Trophoblast cell (in vitro differentiated cells and primary cell): Measurements from ENCODE around the gene HOXA1.

Experiments
- DNase-seq, 2 donors: peaks; one replicate each; pipeline ENCODE4 v3.0.0-alpha.2; 2016
- H2AFZ ChIP-seq: 2 replicates; pipeline ENCODE4 v1.6.1; 2013; ENCODE audit warnings: low read length, moderate library complexity, mild to moderate bottlenecking; ENCODE audit not compliant: insufficient read depth, poor library complexity
- H2AK5ac ChIP-seq: 2 replicates; pipeline ENCODE4 v1.6.1; 2013; ENCODE audit warnings: mild to moderate bottlenecking, low read length
- H2BK120ac ChIP-seq: 2 replicates; pipeline ENCODE4 v1.6.1; 2013; ENCODE audit warnings: low read length, mild to moderate bottlenecking, moderate library complexity; ENCODE audit not compliant: insufficient read depth, poor library complexity
- H2BK12ac ChIP-seq: 2 replicates; pipeline ENCODE4 v1.6.1; 2013; ENCODE audit warnings: mild to moderate bottlenecking, low read length, moderate library complexity
- H2BK5ac ChIP-seq: 2 replicates; pipeline ENCODE4 v1.6.1; 2013; ENCODE audit warnings: low read length, low read depth, moderate library complexity, mild to moderate bottlenecking; ENCODE audit not compliant: poor library complexity
- H3K14ac ChIP-seq: 2 replicates; pipeline ENCODE4 v1.6.1; 2013; ENCODE audit warnings: mild to moderate bottlenecking, low read length
- H3K18ac ChIP-seq: 2 replicates; pipeline ENCODE4 v1.6.1; 2013; ENCODE audit warnings: mild to moderate bottlenecking, low read length
- H3K23ac ChIP-seq: 2 replicates; pipeline ENCODE4 v1.6.1; 2013; ENCODE audit warnings: low read length
- H3K27ac ChIP-seq: 2 replicates; pipeline ENCODE4 v1.5.1; 2013; ENCODE audit warnings: low read depth, mild to moderate bottlenecking, inconsistent platforms, low read length, moderate library complexity
- H3K27me3 ChIP-seq: 2 replicates; pipeline ENCODE4 v1.6.1; 2013; ENCODE audit warnings: inconsistent platforms, mild to moderate bottlenecking, low read length, moderate library complexity; ENCODE audit not compliant: insufficient read depth
- H3K36me3 ChIP-seq, 2 experiments: 1 replicate in 1 of 2; 2 replicates in 1 of 2; pipeline ENCODE4 v1.6.1; 2013; ENCODE audit warnings: low read length in 2 of 2, mild to moderate bottlenecking in 2 of 2, moderate library complexity in 1 of 2; ENCODE audit not compliant: insufficient read depth in 2 of 2, control insufficient read depth in 1 of 2
- H3K4ac ChIP-seq: 2 replicates; pipeline ENCODE4 v1.6.1; 2013; ENCODE audit warnings: low read depth, mild to moderate bottlenecking, low read length, moderate library complexity
- H3K4me1 ChIP-seq, 2 experiments: 1 replicate in 1 of 2; 2 replicates in 1 of 2; pipeline ENCODE4 v1.6.1; 2013; ENCODE audit warnings: low read length in 2 of 2, mild to moderate bottlenecking in 2 of 2, moderate library complexity in 1 of 2; ENCODE audit not compliant: insufficient read depth in 2 of 2, control insufficient read depth in 1 of 2
- H3K4me2 ChIP-seq: 2 replicates; pipeline ENCODE4 v1.6.1; 2013; ENCODE audit warnings: inconsistent platforms, mild to moderate bottlenecking, low read length, moderate library complexity
- H3K4me3 ChIP-seq: 2 replicates; pipeline ENCODE4 v1.5.1; 2013; ENCODE audit warnings: mild to moderate bottlenecking, low read depth, low read length, inconsistent platforms
- H3K79me1 ChIP-seq: one replicate; pipeline ENCODE4 v1.6.1; 2013; ENCODE audit warnings: low read length
- H3K79me2 ChIP-seq: 2 replicates; pipeline ENCODE4 v1.6.1; 2013; ENCODE audit warnings: low read length, mild to moderate bottlenecking; ENCODE audit not compliant: control insufficient read depth, insufficient read depth, poor library complexity
- H3K9ac ChIP-seq: 2 replicates; pipeline ENCODE4 v1.6.1; 2013; ENCODE audit warnings: mild to moderate bottlenecking, low read length
- H3K9me3 ChIP-seq: 2 replicates; pipeline ENCODE4 v1.6.1; 2013; ENCODE audit warnings: low read depth, mild to moderate bottlenecking, control low read depth, inconsistent platforms, low read length; ENCODE audit not compliant: insufficient read depth
- H4K12ac ChIP-seq: 2 replicates; pipeline ENCODE4 v1.6.1; 2013; ENCODE audit warnings: low read depth, mild to moderate bottlenecking, low read length, moderate library complexity
- H4K8ac ChIP-seq: 2 replicates; pipeline ENCODE4 v1.6.1; 2013; ENCODE audit warnings: low read depth, mild to moderate bottlenecking, low read length, moderate library complexity
- H4K91ac ChIP-seq: one replicate; pipeline ENCODE4 v1.6.1; 2013; ENCODE audit warnings: low read depth, mild to moderate bottlenecking, low read length, moderate library complexity
- WGBS: extraction: QIAGEN DNeasy Blood & Tissue Kit; methylation state at CpG from one replicate; pipeline ENCODE4 v1.1.7; 2013; ENCODE audit warnings: missing lambda C conversion rate; ENCODE audit not compliant: insufficient read length, insufficient coverage; ENCODE audit errors: extremely low coverage; 5-methylcytosine and 5-hydroxymethylcytosine counted together

HOXA1 gene

DNA sequence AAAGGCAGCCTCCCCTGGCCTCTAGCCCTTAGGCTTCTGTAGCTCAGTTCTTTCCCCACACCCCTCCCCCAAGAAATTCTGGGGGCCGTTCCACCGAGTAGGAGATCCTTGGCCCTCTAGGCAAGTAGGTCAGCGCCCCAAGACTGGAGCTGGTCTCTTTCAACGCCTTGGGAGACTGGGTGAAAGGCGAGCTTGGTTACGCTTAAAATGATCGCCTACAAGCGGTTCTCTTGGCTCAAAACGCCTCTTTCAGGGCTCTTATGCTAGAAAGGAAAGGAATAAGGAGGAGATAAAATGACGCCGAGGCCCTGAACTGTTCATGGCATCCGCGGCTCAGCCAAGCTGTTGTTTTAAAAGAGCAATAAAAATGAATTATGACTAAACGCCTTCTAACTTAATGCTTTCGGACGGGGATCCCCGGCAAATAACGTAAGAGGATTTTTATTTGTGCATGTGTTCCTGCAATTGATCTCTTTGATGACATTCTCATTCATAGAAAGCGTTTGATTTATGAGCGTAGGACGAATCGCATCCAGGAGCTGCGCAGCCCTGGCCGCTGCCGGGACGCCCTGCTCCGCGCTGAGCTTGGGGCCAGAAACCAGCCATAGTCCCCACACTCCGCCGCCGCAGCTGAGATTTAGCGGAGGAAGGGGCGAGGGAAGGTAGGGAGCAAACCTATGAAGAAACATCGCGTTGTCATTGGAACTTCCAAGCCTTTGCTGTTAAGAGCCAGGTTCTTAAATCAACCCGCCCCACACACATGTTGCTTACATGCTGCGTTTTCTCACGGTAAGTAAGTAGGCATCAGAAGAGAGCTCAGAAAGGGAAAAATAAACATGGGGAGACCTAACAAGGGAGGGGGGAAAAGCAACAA lies 3.0 kb upstream of the HOXA1 start:
- WGBS: no CpG with 5 or more reads among the region's 38 CpGs
- no peak overlapping the region for H3K4me3 ChIP-seq
- no peak overlapping the region for H4K8ac ChIP-seq
- no peak overlapping the region for H2AK5ac ChIP-seq
- peaks cover 17% of the 10 kb centered on the region for H3K9me3 ChIP-seq
- H2BK12ac ChIP-seq: no peak overlapping the region
- DNase-seq: no peak
- no peak overlapping the region for H2AFZ ChIP-seq
- H4K91ac ChIP-seq: no peak overlapping the region
- peaks cover 90% of the 10 kb centered on the region for H3K27me3 ChIP-seq
- no peak overlapping the region for H3K18ac ChIP-seq
- H3K79me1 ChIP-seq: no peaks in the 10 kb centered on the region
- H3K4me2 ChIP-seq: no peak overlapping the region
- no peak overlapping the region for H3K4ac ChIP-seq
- no peak overlapping the region for H3K27ac ChIP-seq
- H4K12ac ChIP-seq: no peak overlapping the region
- H3K79me2 ChIP-seq: no peaks in the 10 kb centered on the region
- H3K9ac ChIP-seq: no peak overlapping the region
- peaks cover 11 to 12% of the 10 kb centered on the region in 2 experiments for H3K4me1 ChIP-seq
- H3K23ac ChIP-seq: peak overlapping the region; percentile 40
- no peak overlapping the region for H2BK120ac ChIP-seq
- H3K36me3 ChIP-seq: no peaks in the 10 kb centered on the region
- H3K14ac ChIP-seq: no peak overlapping the region
- H2BK5ac ChIP-seq: no peak overlapping the region

DNA sequence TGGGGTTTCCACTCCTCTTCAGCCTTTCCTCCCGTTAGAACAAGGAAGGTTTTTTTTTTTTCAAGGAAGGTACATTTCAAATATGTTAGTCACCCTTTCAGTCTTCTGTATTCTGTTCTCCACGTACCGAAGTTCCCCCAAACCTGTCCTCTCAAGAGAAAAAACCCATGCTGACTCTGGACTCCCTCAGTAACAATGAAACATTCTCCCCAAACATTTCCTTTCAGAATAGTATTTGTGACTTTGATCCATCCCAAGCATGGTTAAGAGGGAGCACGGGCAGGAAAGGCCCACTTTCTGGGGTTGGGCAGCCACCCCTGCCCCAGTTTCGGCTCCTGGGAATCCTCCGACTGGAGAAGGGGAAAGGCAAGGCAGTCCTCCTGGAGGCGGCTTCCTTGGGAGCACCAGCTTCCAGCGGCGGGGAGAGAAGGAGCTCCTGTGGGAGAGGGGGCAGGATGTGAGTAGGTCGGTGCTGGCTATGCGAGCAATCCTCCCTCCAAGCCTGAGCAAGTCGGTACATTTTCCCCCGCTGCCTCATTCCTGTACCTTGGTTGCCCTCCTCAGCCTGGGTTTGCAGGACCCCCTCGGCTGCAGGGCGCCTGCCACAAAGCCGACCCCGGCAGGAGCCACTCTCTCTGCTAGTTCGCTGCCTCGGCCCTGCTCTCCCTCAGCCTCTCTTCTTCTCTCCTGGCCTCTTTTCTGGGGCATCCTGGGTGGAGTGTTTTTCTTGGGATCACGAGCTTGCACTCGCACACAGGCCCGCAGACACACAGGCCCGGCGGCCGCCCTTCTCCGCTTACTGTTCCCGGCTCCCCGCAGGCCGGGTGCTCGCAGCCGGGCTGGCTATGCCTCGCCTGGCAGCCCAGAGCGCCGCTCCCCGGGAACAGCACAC lies 2.1 kb upstream of the HOXA1 start:
- Histone ChIP-seq H4K91ac (no peak overlapping the region), H2AFZ (no peak overlapping the region), H3K9ac (no peak overlapping the region), H3K36me3 (no peaks in the 10 kb centered on the region), H3K4ac (no peak overlapping the region), H3K79me2 (no peaks in the 10 kb centered on the region), H3K9me3 (peaks cover 16% of the 10 kb centered on the region), H3K27ac (no peak overlapping the region), H2BK12ac (no peak overlapping the region), H3K4me1 (peaks cover 11 to 12% of the 10 kb centered on the region in 2 experiments), H4K12ac (no peak overlapping the region), H3K27me3 (peaks cover 85% of the 10 kb centered on the region), H2BK5ac (no peak overlapping the region), H4K8ac (no peak overlapping the region), H3K14ac (no peak overlapping the region), H3K18ac (no peak overlapping the region), H3K79me1 (no peaks in the 10 kb centered on the region), H2BK120ac (no peak overlapping the region), H2AK5ac (no peak overlapping the region), H3K4me3 (no peak overlapping the region), H3K4me2 (no peak overlapping the region), H3K23ac (no peak overlapping the region)
- no CpG with 5 or more reads among the region's 35 CpGs for WGBS
- DNase-seq: no peak

DNA sequence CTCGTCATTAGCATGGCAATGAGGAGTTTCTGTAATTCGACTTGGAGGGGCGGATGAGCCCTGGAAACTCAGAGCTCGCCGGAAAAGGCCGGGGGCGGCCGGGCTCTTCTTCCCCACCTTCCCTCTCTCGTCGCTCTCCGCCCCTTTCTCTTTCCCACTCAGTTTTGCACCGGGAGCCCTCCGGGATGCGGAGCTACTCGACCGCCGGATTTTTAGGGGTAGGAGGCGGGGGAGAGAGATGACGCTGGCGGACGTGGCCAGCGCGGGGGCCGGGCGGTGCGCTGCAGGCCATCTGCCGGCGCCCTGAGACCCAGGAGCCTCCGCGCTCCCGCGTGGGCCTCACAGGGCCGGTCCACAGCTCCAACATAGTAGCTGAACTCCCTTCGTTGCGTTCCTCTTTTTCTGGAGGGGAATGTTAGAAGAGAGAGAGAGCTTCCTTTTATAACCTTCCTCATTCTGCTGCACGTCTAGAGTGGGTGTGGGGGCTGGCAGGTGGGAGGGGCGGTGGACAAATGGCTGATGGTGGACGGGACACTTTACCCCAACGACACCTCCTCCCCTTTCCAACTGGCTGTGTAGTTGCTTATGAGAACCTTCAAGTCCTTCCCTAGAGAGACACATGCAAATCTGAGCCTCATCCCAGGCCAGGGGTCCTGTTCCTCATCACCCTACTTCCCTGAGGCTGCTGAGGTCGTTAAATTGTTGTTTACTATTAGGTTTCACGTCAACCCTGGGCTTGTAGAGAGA lies 1.1 kb upstream of the HOXA1 start:
- peaks cover 11% of the 10 kb centered on the region in 2 experiments for H3K4me1 ChIP-seq
- no peak overlapping the region for H3K9ac ChIP-seq
- H2AFZ ChIP-seq: peak overlapping the region; percentile 12
- H3K4me2 ChIP-seq: peak overlapping the region; percentile 80
- H3K27ac ChIP-seq: no peak overlapping the region
- H3K4ac ChIP-seq: no peak overlapping the region
- H3K14ac ChIP-seq: no peak overlapping the region
- H2BK12ac ChIP-seq: no peak overlapping the region
- peaks cover 82% of the 10 kb centered on the region for H3K27me3 ChIP-seq
- peaks cover 14% of the 10 kb centered on the region for H3K9me3 ChIP-seq
- no peaks in the 10 kb centered on the region for H3K79me1 ChIP-seq
- H3K79me2 ChIP-seq: no peaks in the 10 kb centered on the region
- no peak overlapping the region for H4K12ac ChIP-seq
- no peak overlapping the region for H4K8ac ChIP-seq
- no CpG with 5 or more reads among the region's 41 CpGs for WGBS
- no peaks in the 10 kb centered on the region for H3K36me3 ChIP-seq
- no peak overlapping the region for H3K18ac ChIP-seq
- no peak overlapping the region for H3K23ac ChIP-seq
- no peak overlapping the region for H2AK5ac ChIP-seq
- H2BK120ac ChIP-seq: no peak overlapping the region
- H2BK5ac ChIP-seq: no peak overlapping the region
- peak overlapping the region; percentile 65 for H3K4me3 ChIP-seq
- peak in 1 of 2 donors; percentile 15 for DNase-seq
- no peak overlapping the region for H4K91ac ChIP-seq
